Measurements from ENCODE around the gene LY9. TPM values are rescaled to one million over a fixed set of nuclear protein-coding genes. Genes with fewer than 3 reads are reported as not detected.
"Not testable (repeated sequence)": the region's sequence is repeated elsewhere in the genome, so short reads cannot be mapped to it uniquely, and the experiment has no call there.

Gene LY9
- total RNA-seq, 1 donor from 2014 or later = 4.7 TPM

DNA sequence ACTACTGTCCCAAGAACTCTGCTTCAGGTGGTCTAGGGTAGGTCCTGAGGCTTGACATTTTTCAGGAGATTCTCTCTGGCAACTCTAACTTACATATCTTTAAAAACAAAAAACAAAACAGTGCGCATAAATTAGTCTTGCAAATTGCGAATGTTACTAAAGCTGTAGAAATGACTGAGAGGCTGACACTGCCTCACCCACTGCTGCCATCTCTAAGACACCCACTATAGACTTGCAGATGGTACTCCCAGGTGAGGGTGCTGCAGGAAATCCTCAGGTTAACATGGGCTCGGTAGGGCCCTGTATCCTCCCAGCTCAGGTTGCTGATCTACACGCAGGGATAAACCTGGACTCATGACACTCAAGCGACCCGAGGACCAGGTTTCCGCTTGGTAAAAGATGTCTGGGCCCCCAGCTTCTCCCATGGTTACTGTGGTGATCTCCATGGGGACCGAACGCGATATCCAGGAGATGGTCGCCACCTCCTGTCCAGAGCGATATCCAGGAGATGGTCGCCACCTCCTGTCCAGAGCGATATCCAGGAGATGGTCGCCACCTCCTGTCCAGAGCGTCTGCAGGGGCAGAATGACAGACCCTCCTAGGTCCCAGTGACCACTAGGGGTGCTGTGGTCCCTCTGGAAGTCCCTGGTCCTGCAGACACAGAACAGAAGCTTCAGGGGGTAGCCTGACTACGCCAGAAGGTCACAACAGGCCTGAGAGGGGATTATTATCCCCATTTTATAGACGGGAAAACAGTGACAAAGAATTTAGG is 16.2 kb upstream of the LY9 start:
- TF ChIP-seq, protein P1, sequence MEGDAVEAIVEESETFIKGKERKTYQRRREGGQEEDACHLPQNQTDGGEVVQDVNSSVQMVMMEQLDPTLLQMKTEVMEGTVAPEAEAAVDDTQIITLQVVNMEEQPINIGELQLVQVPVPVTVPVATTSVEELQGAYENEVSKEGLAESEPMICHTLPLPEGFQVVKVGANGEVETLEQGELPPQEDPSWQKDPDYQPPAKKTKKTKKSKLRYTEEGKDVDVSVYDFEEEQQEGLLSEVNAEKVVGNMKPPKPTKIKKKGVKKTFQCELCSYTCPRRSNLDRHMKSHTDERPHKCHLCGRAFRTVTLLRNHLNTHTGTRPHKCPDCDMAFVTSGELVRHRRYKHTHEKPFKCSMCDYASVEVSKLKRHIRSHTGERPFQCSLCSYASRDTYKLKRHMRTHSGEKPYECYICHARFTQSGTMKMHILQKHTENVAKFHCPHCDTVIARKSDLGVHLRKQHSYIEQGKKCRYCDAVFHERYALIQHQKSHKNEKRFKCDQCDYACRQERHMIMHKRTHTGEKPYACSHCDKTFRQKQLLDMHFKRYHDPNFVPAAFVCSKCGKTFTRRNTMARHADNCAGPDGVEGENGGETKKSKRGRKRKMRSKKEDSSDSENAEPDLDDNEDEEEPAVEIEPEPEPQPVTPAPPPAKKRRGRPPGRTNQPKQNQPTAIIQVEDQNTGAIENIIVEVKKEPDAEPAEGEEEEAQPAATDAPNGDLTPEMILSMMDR (IDR thresholded peaks at IDR 0.05) = no peak
- TF ChIP-seq POLR2A (IDR thresholded peaks at IDR 0.05) (no peak), POLR2AphosphoS5 (IDR thresholded peaks at IDR 0.05; ENCODE audit: insufficient read depth in 1 of 2, low read depth in 1 of 2) (no peak)
- Histone ChIP-seq H3K36me3 (no peaks in the 10 kb centered on the region), H3K4me3 (no peak overlapping the region), H3K27ac (no peak overlapping the region), H3K27me3 (no peaks in the 10 kb centered on the region), H3K9me3 (no peaks in the 10 kb centered on the region), H3K4me1 (peaks cover 5% of the 10 kb centered on the region)
- DNase-seq (ENCODE audit: extremely low spot score in 2 of 2) = no peak
- intact Hi-C loops (cut with DNase I) = no loop called here

DNA sequence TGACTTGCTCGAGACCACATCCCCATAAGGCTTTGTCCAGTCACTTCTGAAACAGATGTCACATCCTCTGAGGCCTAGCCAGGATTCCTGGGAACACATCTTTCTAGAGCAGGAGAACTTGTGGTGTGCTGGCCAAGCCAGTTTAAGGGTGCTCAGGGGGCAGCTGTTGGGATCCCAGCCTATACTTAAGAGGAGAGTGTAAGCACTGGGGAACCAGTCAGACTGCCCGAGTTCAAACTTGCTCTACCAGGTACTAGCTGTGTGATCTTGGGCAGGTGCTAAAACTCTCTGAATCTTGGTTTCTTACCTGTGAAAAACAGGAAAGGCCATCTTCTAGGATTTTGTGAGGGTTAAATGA is 15.6 kb upstream of the LY9 start:
- DNase-seq (ENCODE audit: extremely low spot score in 2 of 2) = no peak

DNA sequence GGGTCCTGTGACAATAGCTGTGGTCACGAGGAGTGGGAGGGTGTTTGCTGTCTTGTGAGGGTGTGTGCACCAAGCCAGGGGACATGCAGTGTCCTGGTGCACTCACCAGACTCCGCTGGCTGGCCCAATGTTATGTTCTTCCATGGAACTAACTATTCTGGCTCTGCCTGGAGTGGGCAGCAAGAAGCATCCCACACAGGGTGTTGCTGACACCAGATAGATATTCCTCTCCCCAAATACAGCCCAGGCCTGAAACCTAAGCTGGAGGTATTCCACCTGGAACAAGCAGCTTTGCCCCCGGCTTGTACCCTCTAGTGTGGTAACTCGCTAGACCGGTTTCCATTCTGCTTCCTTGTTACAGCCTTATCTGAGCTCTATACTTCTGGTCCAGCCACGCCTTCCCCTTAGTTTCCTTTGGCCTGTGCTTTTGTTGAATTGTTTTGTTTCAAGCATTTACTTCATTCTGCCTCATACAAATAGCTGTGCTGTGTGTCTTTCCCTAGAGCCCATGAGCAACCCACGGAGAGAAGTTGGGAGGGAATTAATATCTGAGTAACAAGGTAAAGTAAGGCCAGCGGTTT is 14.7 kb upstream of the LY9 start:
- TF ChIP-seq, protein P1 (IDR thresholded peaks at IDR 0.05) = no peak
- TF ChIP-seq POLR2A (IDR thresholded peaks at IDR 0.05) (no peak), POLR2AphosphoS5 (IDR thresholded peaks at IDR 0.05; ENCODE audit: insufficient read depth in 1 of 2, low read depth in 1 of 2) (no peak)
- Histone ChIP-seq H3K9me3 (no peaks in the 10 kb centered on the region), H3K27ac (peak overlapping the region; percentile 44), H3K27me3 (no peaks in the 10 kb centered on the region), H3K36me3 (no peaks in the 10 kb centered on the region), H3K4me1 (peaks cover 5% of the 10 kb centered on the region), H3K4me3 (no peak overlapping the region)
- DNase-seq (ENCODE audit: extremely low spot score in 2 of 2) = no peak
- intact Hi-C loops (cut with DNase I) = no loop called here

More for the DNA sequence above, 15.6 kb upstream of the LY9 start:
- no peaks in the 10 kb centered on the region for H3K27me3 ChIP-seq
- no peak overlapping the region for H3K27ac ChIP-seq
- intact Hi-C loops (cut with DNase I) = no loop called here
- H3K4me3 ChIP-seq = no peak overlapping the region
- H3K4me1 ChIP-seq = peaks cover 5% of the 10 kb centered on the region
- no peaks in the 10 kb centered on the region for H3K9me3 ChIP-seq
- TF ChIP-seq POLR2AphosphoS5 (IDR thresholded peaks at IDR 0.05; ENCODE audit: insufficient read depth in 1 of 2, low read depth in 1 of 2) (no peak), POLR2A (IDR thresholded peaks at IDR 0.05) (no peak)
- TF ChIP-seq, protein P1 (IDR thresholded peaks at IDR 0.05) = no peak
- H3K36me3 ChIP-seq = no peaks in the 10 kb centered on the region

DNA sequence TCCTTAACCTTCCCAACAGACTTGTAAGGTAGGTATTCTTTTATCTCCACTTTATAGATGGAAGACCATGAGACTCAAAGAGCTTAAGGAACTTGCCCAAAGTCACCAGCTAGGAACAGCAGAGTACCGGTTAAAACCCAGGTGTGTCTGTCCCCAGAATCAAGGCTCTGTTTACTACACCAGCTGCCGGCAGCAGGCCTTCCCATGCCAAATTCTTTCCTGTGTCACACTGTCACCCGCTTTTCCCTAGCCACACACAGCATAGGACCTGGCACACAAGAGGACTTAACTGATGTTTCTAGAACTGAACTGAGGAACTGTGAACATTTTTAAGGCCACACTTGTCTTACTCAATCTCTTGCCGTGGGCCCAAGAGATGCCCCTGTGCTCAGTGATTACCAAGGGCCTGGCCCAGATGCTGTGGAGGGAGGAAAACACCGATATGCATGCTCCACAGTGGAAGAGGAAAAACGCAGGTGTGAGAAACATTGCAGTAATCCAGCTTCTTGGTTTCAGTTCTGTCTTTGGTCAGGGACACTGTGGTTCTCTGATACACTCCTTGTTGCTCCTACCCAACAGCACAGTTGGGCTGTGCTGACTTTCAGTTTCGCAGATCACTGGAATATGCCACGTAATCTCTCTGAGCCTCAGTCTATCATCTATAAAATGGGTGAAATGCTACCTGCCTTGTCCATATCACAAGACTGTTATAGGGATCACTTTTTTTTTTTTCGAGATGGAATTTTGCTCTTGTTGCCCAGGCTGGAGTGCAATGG is 13.9 kb upstream of the LY9 start:
- H3K4me1 ChIP-seq = peaks cover 5% of the 10 kb centered on the region
- no peaks in the 10 kb centered on the region for H3K9me3 ChIP-seq
- no peak for TF ChIP-seq POLR2AphosphoS5 (IDR thresholded peaks at IDR 0.05; ENCODE audit: insufficient read depth in 1 of 2, low read depth in 1 of 2)
- no peak for TF ChIP-seq POLR2A (IDR thresholded peaks at IDR 0.05)
- TF ChIP-seq, protein P1 (IDR thresholded peaks at IDR 0.05) = no peak
- intact Hi-C loops (cut with DNase I) = no loop called here
- no peaks in the 10 kb centered on the region for H3K36me3 ChIP-seq
- DNase-seq (ENCODE audit: extremely low spot score in 2 of 2) = no peak
- no peaks in the 10 kb centered on the region for H3K27me3 ChIP-seq
- no peak overlapping the region for H3K4me3 ChIP-seq
- H3K27ac ChIP-seq = peak overlapping the region; percentile 44

DNA sequence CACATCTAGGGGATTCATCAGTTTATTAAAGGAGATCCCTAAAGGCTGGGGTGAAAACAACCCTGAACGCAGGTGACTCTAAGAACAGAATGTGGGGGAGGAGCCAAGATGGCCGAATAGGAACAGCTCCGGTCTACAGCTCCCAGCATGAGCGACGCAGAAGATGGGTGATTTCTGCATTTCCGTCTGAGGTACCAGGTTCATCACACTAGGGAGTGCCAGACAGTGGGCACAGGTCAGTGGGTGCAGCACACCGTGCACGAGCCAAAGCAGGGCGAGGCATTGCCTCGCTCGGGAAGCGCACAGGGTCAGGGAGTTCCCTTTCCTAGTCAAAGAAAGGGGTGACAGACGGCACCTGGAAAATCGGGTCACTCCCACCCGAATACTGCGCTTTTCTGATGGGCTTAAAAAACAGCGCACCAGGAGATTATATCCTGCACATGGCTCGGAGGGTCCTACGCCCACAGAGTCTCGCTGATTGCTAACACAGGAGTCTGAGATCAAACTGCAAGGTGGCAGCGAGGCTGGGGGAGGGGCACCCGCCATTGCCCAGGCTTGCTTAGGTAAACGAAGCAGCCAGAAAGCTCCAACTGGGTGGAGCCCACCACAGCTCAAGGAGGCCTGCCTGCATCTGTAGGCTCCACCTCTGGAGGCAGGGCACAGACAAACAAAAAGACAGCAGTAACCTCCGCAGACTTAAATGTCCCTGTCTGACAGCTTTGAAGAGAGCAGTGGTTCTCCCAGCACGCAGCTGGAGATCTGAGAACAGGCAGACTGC is 12.8 kb upstream of the LY9 start:
- H3K4me1 ChIP-seq; intact Hi-C loops (cut with DNase I); H3K27me3 ChIP-seq; H3K9me3 ChIP-seq; H3K4me3 ChIP-seq; DNase-seq (ENCODE audit: extremely low spot score in 2 of 2); H3K36me3 ChIP-seq; H3K27ac ChIP-seq: not testable (repeated sequence)
